SU-DHL-6 (cell line): Measurements from ENCODE around the gene UTP18.

Source experiments
- H2AFZ ChIP-seq: fragments of 200-600 bp; sonication (generic); 2 replicates; pipeline ENCODE4 v1.6.1; 2014; ENCODE audit warnings: low read depth, mild to moderate bottlenecking, moderate library complexity, mixed read lengths, antibody characterized with exemption, low read length; ENCODE audit not compliant: severe bottlenecking
- H3F3A ChIP-seq: fragments of 200-600 bp; shearing (Covaris generic); 2 replicates; pipeline ENCODE4 v1.6.0; 2016; ENCODE audit warnings: antibody characterized with exemption, mild to moderate bottlenecking; ENCODE audit not compliant: insufficient read depth
- H3K27ac ChIP-seq: fragments of 200-600 bp; sonication (generic); 2 replicates; pipeline ENCODE4 v1.5.1; 2016; ENCODE audit warnings: low read depth, mild to moderate bottlenecking, low read length, moderate library complexity, mixed read lengths
- H3K27me3 ChIP-seq: fragments of 200-600 bp; sonication (generic), shearing (Covaris generic); 2 replicates; pipeline ENCODE4 v1.6.0; 2014; ENCODE audit warnings: mild to moderate bottlenecking, low read length
- H3K36me3 ChIP-seq: fragments of 200-600 bp; sonication (generic); 2 replicates; pipeline ENCODE4 v1.6.1; 2014; ENCODE audit warnings: mild to moderate bottlenecking, low read length, mixed read lengths
- H3K4me2 ChIP-seq: fragments of 300-600, 200-600 bp; shearing (Covaris generic), sonication (generic); 2 replicates; pipeline ENCODE4 v1.6.0; 2014; ENCODE audit warnings: low read length, low read depth, mild to moderate bottlenecking; ENCODE audit not compliant: poor library complexity, severe bottlenecking
- H3K4me3 ChIP-seq: fragments of 200-600 bp; sonication (generic); 2 replicates; pipeline ENCODE4 v1.5.1; 2014; ENCODE audit warnings: antibody characterized with exemption, low read length, mild to moderate bottlenecking, mixed read lengths; ENCODE audit not compliant: insufficient read depth, poor library complexity, severe bottlenecking
- H3K79me2 ChIP-seq: fragments of 200-600 bp; sonication (generic); 2 replicates; pipeline ENCODE4 v1.6.1; 2014; ENCODE audit warnings: mild to moderate bottlenecking, low read length, moderate library complexity; ENCODE audit not compliant: insufficient read depth
- H3K9ac ChIP-seq: fragments of 200-600 bp; sonication (generic); 2 replicates; pipeline ENCODE4 v1.7.0; 2014; ENCODE audit warnings: mild to moderate bottlenecking, low read length
- H3K9me2 ChIP-seq: fragments of 200-600 bp; sonication (generic); replicated peaks from 2 replicates; pipeline ENCODE4 v1.6.1; 2014; ENCODE audit warnings: low read length; ENCODE audit not compliant: insufficient read depth
- H3K9me3 ChIP-seq: fragments of 200-600 bp; sonication (generic); 2 replicates; pipeline ENCODE4 v1.6.1; 2014; ENCODE audit warnings: low read length, mixed read lengths; ENCODE audit not compliant: insufficient read depth
- H4K20me1 ChIP-seq: fragments of 200-600 bp; sonication (generic); 2 replicates; pipeline ENCODE4 v1.6.1; 2014; ENCODE audit warnings: low read depth, mild to moderate bottlenecking, antibody characterized with exemption, low read length, moderate library complexity, mixed read lengths
- CTCF ChIP-seq: fragments of 200-600 bp; sonication (generic); IDR thresholded peaks from one replicate; pipeline ENCODE4 v1.5.1; 2017; ENCODE audit warnings: antibody characterized with exemption, mild to moderate bottlenecking, low read length, moderate library complexity; ENCODE audit not compliant: insufficient read depth, poor library complexity, severe bottlenecking
- EZH2phosphoT487 ChIP-seq: fragments of 200-600 bp; sonication (generic), shearing (Covaris generic); conservative IDR thresholded peaks from 2 replicates; pipeline ENCODE4 v1.6.1; 2018; ENCODE audit warnings: mild to moderate bottlenecking, antibody characterized with exemption, low read length, moderate library complexity, mixed read lengths

UTP18 gene

GRCh38 chr17:51335883-51336822 is 75.8 kb downstream of the UTP18 start:
- Histone ChIP-seq H3K9ac (no peak overlapping the region), H4K20me1 (no peaks in the 10 kb centered on the region), H3K79me2 (no peaks in the 10 kb centered on the region), H3K36me3 (no peaks in the 10 kb centered on the region), H3K27me3 (no peaks in the 10 kb centered on the region), H3F3A (no peaks in the 10 kb centered on the region), H2AFZ (no peak overlapping the region), H3K4me2 (no peak overlapping the region), H3K27ac (no peak overlapping the region), H3K9me2 (no peaks in the 10 kb centered on the region), H3K4me3 (no peak overlapping the region), H3K9me3 (no peaks in the 10 kb centered on the region)
- TF ChIP-seq CTCF, result no peak
- TF ChIP-seq EZH2phosphoT487, result no peak

- H3K79me2 ChIP-seq, result no peaks in the 10 kb centered on the region
- H3F3A ChIP-seq, result no peaks in the 10 kb centered on the region
- H3K36me3 ChIP-seq, result no peaks in the 10 kb centered on the region
- H3K9ac ChIP-seq, result no peak overlapping the region
- H4K20me1 ChIP-seq, result no peaks in the 10 kb centered on the region
- H3K9me2 ChIP-seq, result no peaks in the 10 kb centered on the region
- no peak overlapping the region for H3K27ac ChIP-seq
- H3K27me3 ChIP-seq, result no peaks in the 10 kb centered on the region
- TF ChIP-seq CTCF, result no peak
- no peak for TF ChIP-seq EZH2phosphoT487
- H3K4me2 ChIP-seq, result no peak overlapping the region
- H2AFZ ChIP-seq, result no peak overlapping the region
- no peaks in the 10 kb centered on the region for H3K9me3 ChIP-seq
- no peak overlapping the region for H3K4me3 ChIP-seq
These were observed 81.1 kb downstream of the UTP18 start for GRCh38 chr17:51341457-51341856.

- H3K4me3 ChIP-seq, result no peak overlapping the region
- no peaks in the 10 kb centered on the region for H3K79me2 ChIP-seq
- H3K9ac ChIP-seq, result no peak overlapping the region
- H4K20me1 ChIP-seq, result no peaks in the 10 kb centered on the region
- H3K36me3 ChIP-seq, result no peaks in the 10 kb centered on the region
- H3K27ac ChIP-seq, result no peak overlapping the region
- TF ChIP-seq EZH2phosphoT487, result no peak
- no peak for TF ChIP-seq CTCF
- H3F3A ChIP-seq, result no peaks in the 10 kb centered on the region
- no peaks in the 10 kb centered on the region for H3K27me3 ChIP-seq
- H2AFZ ChIP-seq, result no peak overlapping the region
- H3K9me2 ChIP-seq, result no peaks in the 10 kb centered on the region
- H3K4me2 ChIP-seq, result no peak overlapping the region
- no peaks in the 10 kb centered on the region for H3K9me3 ChIP-seq
These were observed 81.9 kb downstream of the UTP18 start for GRCh38 chr17:51342257-51342656.
